ENCODE measurements around the gene MORC3.
"Not testable (repeated sequence)": the region's sequence is repeated elsewhere in the genome, so short reads cannot be mapped to it uniquely, and the experiment has no call there.

MORC3 gene

GRCh38 chr21:36322083-36322424, 2.1 kb downstream of the MORC3 start:
- no peak for DNase-seq

- peak; percentile 78 to 89 for DNase-seq
Measured at GRCh38 chr21:36323032-36323431, 3.0 kb downstream of the MORC3 start.

GRCh38 chr21:36325373-36326010, 5.5 kb downstream of the MORC3 start:
- DNase-seq = peak; percentile 2 to 22

- peak; percentile 49 to 50 for DNase-seq
Measured at GRCh38 chr21:36330904-36331303, 10.9 kb downstream of the MORC3 start.

- DNase-seq = no peak
Measured at GRCh38 chr21:36337099-36337509, 17.1 kb downstream of the MORC3 start.

GRCh38 chr21:36338975-36339374, 19.0 kb downstream of the MORC3 start:
- DNase-seq = no peak

GRCh38 chr21:36342581-36342980, 22.6 kb downstream of the MORC3 start:
- not testable (repeated sequence) for DNase-seq

GRCh38 chr21:36344931-36345330, 24.9 kb downstream of the MORC3 start:
- DNase-seq = no peak

- no peak for DNase-seq
Measured at GRCh38 chr21:36347278-36347961, 27.4 kb downstream of the MORC3 start.

- DNase-seq = no peak
Measured at GRCh38 chr21:36347962-36348328, 27.9 kb downstream of the MORC3 start.

GRCh38 chr21:36349315-36349714, 29.3 kb downstream of the MORC3 start:
- DNase-seq = no peak

GRCh38 chr21:36350282-36350910, 30.4 kb downstream of the MORC3 start:
- no peak for DNase-seq

- no peak for DNase-seq
Measured at GRCh38 chr21:36354918-36355680, 35.1 kb downstream of the MORC3 start.

- DNase-seq = no peak
Measured at GRCh38 chr21:36355868-36356267, 35.9 kb downstream of the MORC3 start.

- no peak for DNase-seq
Measured at GRCh38 chr21:36359185-36359584, 39.2 kb downstream of the MORC3 start.

- no peak for DNase-seq
Measured at GRCh38 chr21:36369064-36369685, 49.2 kb downstream of the MORC3 start.

- no peak for DNase-seq
Measured at GRCh38 chr21:36375994-36376393, 56.0 kb downstream of the MORC3 start.

GRCh38 chr21:36377391-36377842, 57.4 kb downstream of the MORC3 start:
- no peak for DNase-seq

- no peak for DNase-seq
Measured at GRCh38 chr21:36379251-36379650, 59.3 kb downstream of the MORC3 start.

GRCh38 chr21:36381841-36382589, 62.0 kb downstream of the MORC3 start:
- DNase-seq = no peak

- DNase-seq = not testable (repeated sequence)
Measured at GRCh38 chr21:36382722-36383121, 62.7 kb downstream of the MORC3 start.

GRCh38 chr21:36384885-36385232, 64.9 kb downstream of the MORC3 start:
- no peak for DNase-seq

Data from inflammatory macrophage (primary cell).